Upper lobe of right lung (tissue), 1 donor: ENCODE measurements around the gene PKP4. TPM values are rescaled to one million over a fixed set of nuclear protein-coding genes. Genes with fewer than 3 reads are reported as not detected.

Experiments
- ATAC-seq: fragments of 200-7000 bp; cut with Tn5 transposase; one replicate; pipeline ENCODE4 v1.9.1; 2020; ENCODE audit warnings: mild to moderate bottlenecking, moderate library complexity
- DNase-seq: peaks from one replicate; pipeline ENCODE4 v3.0.0-alpha.2; 2020
- H3K27ac ChIP-seq: fragments of 200-600 bp; one replicate; pipeline ENCODE4 v1.8.0; 2022
- H3K27me3 ChIP-seq: fragments of 200-600 bp; one replicate; pipeline ENCODE4 v1.8.0; 2022; ENCODE audit warnings: mild to moderate bottlenecking
- H3K36me3 ChIP-seq: fragments of 200-600 bp; one replicate; pipeline ENCODE4 v1.8.0; 2022
- H3K4me1 ChIP-seq: fragments of 200-600 bp; one replicate; pipeline ENCODE4 v1.8.0; 2022
- H3K4me3 ChIP-seq: fragments of 200-600 bp; one replicate; pipeline ENCODE4 v1.8.0; 2022; ENCODE audit warnings: mild to moderate bottlenecking
- H3K9me3 ChIP-seq: fragments of 200-600 bp; one replicate; pipeline ENCODE4 v1.8.0; 2022
- CTCF ChIP-seq: fragments of 200-600 bp; IDR thresholded peaks from one replicate; pipeline ENCODE4 v1.8.0; 2022; ENCODE audit warnings: antibody characterized with exemption
- intact Hi-C: fragments of 100-400 bp; cut with DNase I; formaldehyde crosslinking; loops from one replicate; pipeline ENCODE4 v1.11.0; 2022
- total RNA-seq: library from RNA; stranded (reverse); fragmentation: NEBNext Ultra II Directional; extraction: Animal tissue kit (Norgen Biotek cat#: 25700); gene quantifications from one replicate; pipeline ENCODE4 v1.2.1, GENCODE V29; 2021
- donor health status: DM: no; HTN: yes; CAD: no; lungs with severe emphysema.

PKP4 gene
- total RNA-seq, 1 donor from 2014 or later: 74.7 TPM

GRCh38 chr2:158556124-158556523 is 99.4 kb downstream of the PKP4 start:
- intact Hi-C loops: no loop called here

GRCh38 chr2:158557752-158558151 is 101.0 kb downstream of the PKP4 start:
- no peaks in the 10 kb centered on the region for H3K4me1 ChIP-seq
- H3K36me3 ChIP-seq: no peaks in the 10 kb centered on the region
- DNase-seq: no peak
- H3K27me3 ChIP-seq: no peaks in the 10 kb centered on the region
- ATAC-seq: no peak
- H3K4me3 ChIP-seq: no peak overlapping the region
- H3K27ac ChIP-seq: no peak overlapping the region
- no peak for TF ChIP-seq CTCF
- H3K9me3 ChIP-seq: no peaks in the 10 kb centered on the region
- intact Hi-C loops: no loop called here

More at GRCh38 chr2:158556124-158556523, 99.4 kb downstream of the PKP4 start:
- H3K27ac ChIP-seq: no peak overlapping the region
- H3K4me3 ChIP-seq: no peak overlapping the region
- TF ChIP-seq CTCF: no peak
- H3K27me3 ChIP-seq: no peaks in the 10 kb centered on the region
- ATAC-seq (peak; percentile 43), DNase-seq (no peak)
- no peaks in the 10 kb centered on the region for H3K9me3 ChIP-seq
- H3K4me1 ChIP-seq: no peaks in the 10 kb centered on the region
- no peaks in the 10 kb centered on the region for H3K36me3 ChIP-seq

GRCh38 chr2:158559252-158559651 is 102.5 kb downstream of the PKP4 start:
- Histone ChIP-seq H3K9me3 (no peaks in the 10 kb centered on the region), H3K36me3 (no peaks in the 10 kb centered on the region), H3K27ac (no peak overlapping the region), H3K4me1 (no peaks in the 10 kb centered on the region), H3K4me3 (no peak overlapping the region), H3K27me3 (no peaks in the 10 kb centered on the region)
- DNase-seq: no peak
- no peak for TF ChIP-seq CTCF
- ATAC-seq: peak; percentile 26
- intact Hi-C loops: no loop called here

GRCh38 chr2:158560259-158560658 is 103.5 kb downstream of the PKP4 start:
- H3K4me3 ChIP-seq: no peak overlapping the region
- ATAC-seq: no peak
- intact Hi-C loops: no loop called here
- no peaks in the 10 kb centered on the region for H3K27me3 ChIP-seq
- no peaks in the 10 kb centered on the region for H3K36me3 ChIP-seq
- no peak overlapping the region for H3K27ac ChIP-seq
- TF ChIP-seq CTCF: no peak
- no peaks in the 10 kb centered on the region for H3K4me1 ChIP-seq
- no peak for DNase-seq
- no peaks in the 10 kb centered on the region for H3K9me3 ChIP-seq

- Histone ChIP-seq H3K27ac (no peak overlapping the region), H3K36me3 (no peaks in the 10 kb centered on the region), H3K9me3 (no peaks in the 10 kb centered on the region), H3K4me3 (no peak overlapping the region), H3K4me1 (no peaks in the 10 kb centered on the region), H3K27me3 (no peaks in the 10 kb centered on the region)
- no peak for DNase-seq
- intact Hi-C loops: no loop called here
- no peak for ATAC-seq
- no peak for TF ChIP-seq CTCF
Measured at GRCh38 chr2:158561054-158561453, 104.3 kb downstream of the PKP4 start.

GRCh38 chr2:158567208-158567607 is 110.5 kb downstream of the PKP4 start:
- Histone ChIP-seq H3K4me1 (no peaks in the 10 kb centered on the region), H3K9me3 (no peaks in the 10 kb centered on the region), H3K27ac (no peak overlapping the region), H3K4me3 (no peak overlapping the region), H3K27me3 (no peaks in the 10 kb centered on the region), H3K36me3 (no peaks in the 10 kb centered on the region)
- ATAC-seq (no peak), DNase-seq (no peak)
- intact Hi-C loops: no loop called here
- no peak for TF ChIP-seq CTCF
